HCT116 (cell line): ENCODE data around the gene UBR2. TPM values are rescaled to one million over a fixed set of nuclear protein-coding genes. Genes with fewer than 3 reads are reported as not detected.
"Not testable (repeated sequence)": the region's sequence is repeated elsewhere in the genome, so short reads cannot be mapped to it uniquely, and the experiment has no call there.

Experiments
- ATAC-seq: fragments of 200-7000 bp; cut with Tn5 transposase; 2 replicates; pipeline ENCODE4 v1.9.1; 2020; ENCODE audit warnings: mild to moderate bottlenecking, moderate library complexity
- BruUV-seq: library from RNA; stranded (reverse); fragments of 400-500 nt; replicated peaks from 2 replicates; lab custom pipeline; 2021; lab: Mats Ljungman, UMichigan
- CTCF ChIA-PET: fragments of 300-600 bp; sonication (Branson Sonifier 250); formaldehyde crosslinking; loops from one replicate; lab custom pipeline; 2021; ENCODE audit warnings: antibody characterized with exemption; lab: Charles Lee
- POLR2A ChIA-PET: fragments of 300-600, 350-600 bp; sonication (Branson Sonifier 250); formaldehyde crosslinking; loops from one replicate; lab custom pipeline; 2021; ENCODE audit warnings: antibody characterized with exemption; lab: Charles Lee
- RAD21 ChIA-PET, 2 experiments: fragments of 300-600 bp; sonication (Branson Sonifier 250); formaldehyde crosslinking; loops; one replicate each; lab custom pipeline; 2023; ENCODE audit warnings: low total read pairs in 2 of 2; ENCODE audit not compliant: uncharacterized antibody in 2 of 2, unreplicated experiment in 2 of 2, low non-redundant PET in 1 of 2; lab: Charles Lee
- DNase-seq: peaks from one replicate; pipeline ENCODE4 v3.0.0-alpha.2; 2010; ENCODE audit warnings: low read depth, low spot score
- H2AFZ ChIP-seq: fragments of 200-600 bp; shearing (Covaris generic), sonication (generic); 2 replicates; pipeline ENCODE4 v1.6.1; 2017; ENCODE audit warnings: low read depth, mixed run types, mixed read lengths, antibody characterized with exemption, low read length; ENCODE audit not compliant: poor library complexity, severe bottlenecking
- H3K27ac ChIP-seq: 2 replicates; pipeline ENCODE4 v1.5.1; 2012; ENCODE audit warnings: low read depth, low read length
- H3K27me3 ChIP-seq: fragments of 200-600 bp; sonication (generic); 2 replicates; pipeline ENCODE4 v1.6.1; 2016; ENCODE audit warnings: mixed run types, low read length, mixed read lengths; ENCODE audit not compliant: insufficient read depth
- H3K36me3 ChIP-seq, 2 experiments: fragments of 200-500 bp in 1 of 2; fragments of 200-600 bp in 1 of 2; sonication (Bioruptor generic) in 1 of 2; sonication (generic) in 1 of 2; 2 replicates each; pipeline versions ENCODE4 v1.5.1 to v1.6.1; 2014 to 2016; ENCODE audit warnings: low read length in 2 of 2, inconsistent platforms in 1 of 2, mixed read lengths in 1 of 2, mixed run types in 1 of 2; ENCODE audit not compliant: insufficient read depth in 2 of 2, control insufficient read depth in 1 of 2
- H3K4me1 ChIP-seq, 2 experiments: fragments of 200-600 bp in 1 of 2; sonication (generic) in 1 of 2; 2 replicates each; pipeline versions ENCODE4 v1.5.1 to v1.6.1; 2012 to 2017; ENCODE audit warnings: low read length in 2 of 2, inconsistent platforms in 1 of 2, mild to moderate bottlenecking in 1 of 2, mixed read lengths in 1 of 2, mixed run types in 1 of 2, moderate library complexity in 1 of 2; ENCODE audit not compliant: insufficient read depth in 2 of 2, control insufficient read depth in 1 of 2
- H3K4me2 ChIP-seq: fragments of 200-600 bp; sonication (generic); 2 replicates; pipeline ENCODE4 v1.6.1; 2017; ENCODE audit warnings: mixed run types, low read length, mixed read lengths
- H3K4me3 ChIP-seq, 2 experiments: fragments of 200-600 bp in 1 of 2; sonication (generic) in 1 of 2; replicated peaks in 1 of 2; 2 replicates each; pipeline ENCODE4 v1.5.1; 2011 to 2016; ENCODE audit warnings: low read length in 2 of 2, control low read depth in 1 of 2, low read depth in 1 of 2, mild to moderate bottlenecking in 1 of 2, mixed read lengths in 1 of 2, mixed run types in 1 of 2
- H3K79me2 ChIP-seq: fragments of 200-600 bp; sonication (generic); 2 replicates; pipeline ENCODE4 v1.6.1; 2017; ENCODE audit warnings: mild to moderate bottlenecking, mixed run types, low read length, moderate library complexity, mixed read lengths; ENCODE audit not compliant: insufficient read depth
- H3K9ac ChIP-seq: fragments of 200-600 bp; sonication (generic); 2 replicates; pipeline ENCODE4 v1.6.1; 2016; ENCODE audit warnings: low read length, mixed read lengths
- H3K9me2 ChIP-seq: fragments of 200-600 bp; sonication (generic), shearing (Covaris generic); 2 replicates; pipeline ENCODE4 v1.6.1; 2017; ENCODE audit warnings: mixed run types, mild to moderate bottlenecking, moderate library complexity; ENCODE audit not compliant: insufficient read depth
- H3K9me3 ChIP-seq, 2 experiments: fragments of 200-500 bp in 1 of 2; fragments of 200-600 bp in 1 of 2; sonication (Bioruptor generic) in 1 of 2; sonication (generic) in 1 of 2; 2 replicates each; pipeline ENCODE4 v1.6.1; 2014 to 2017; ENCODE audit warnings: low read length in 2 of 2, mixed read lengths in 2 of 2, inconsistent platforms in 1 of 2, low read depth in 1 of 2, mild to moderate bottlenecking in 1 of 2, mixed run types in 1 of 2, moderate library complexity in 1 of 2; ENCODE audit not compliant: control insufficient read depth in 1 of 2, insufficient read depth in 1 of 2
- H4K20me1 ChIP-seq: fragments of 200-600 bp; sonication (generic), shearing (Covaris generic); 2 replicates; pipeline ENCODE4 v1.6.1; 2017; ENCODE audit warnings: mixed run types, mild to moderate bottlenecking, moderate library complexity; ENCODE audit not compliant: insufficient read depth
- CBX3 ChIP-seq: IDR thresholded peaks from 2 replicates; pipeline ENCODE4 v1.6.1; 2012; ENCODE audit warnings: low read depth
- CEBPB ChIP-seq: IDR thresholded peaks from 2 replicates; pipeline ENCODE4 v1.6.1; 2012; ENCODE audit warnings: low read depth
- EZH2 ChIP-seq: fragments of 200-600 bp; sonication (generic); IDR thresholded peaks from 2 replicates; pipeline ENCODE4 v1.6.1; 2017; ENCODE audit warnings: antibody characterized with exemption, mixed run types
- EZH2phosphoT487 ChIP-seq: fragments of 200-600 bp; IDR thresholded peaks from 2 replicates; pipeline ENCODE4 v1.6.1; 2018; ENCODE audit warnings: antibody characterized with exemption, borderline replicate concordance
- FOSL1 ChIP-seq: IDR thresholded peaks from 2 replicates; pipeline ENCODE4 v1.6.1; 2012; ENCODE audit warnings: low read depth
- JUND ChIP-seq: IDR thresholded peaks from 2 replicates; pipeline ENCODE4 v1.6.1; 2012
- MAX ChIP-seq: IDR thresholded peaks from 2 replicates; pipeline ENCODE4 v1.6.1; 2012
- POLR2AphosphoS5 ChIP-seq: IDR thresholded peaks from 2 replicates; pipeline ENCODE4 v1.6.1; 2011; ENCODE audit warnings: mild to moderate bottlenecking, low read depth, low read length, moderate library complexity
- RAD21 ChIP-seq: IDR thresholded peaks from 2 replicates; pipeline ENCODE4 v1.6.1; 2012; ENCODE audit warnings: low read depth, mild to moderate bottlenecking
- SP1 ChIP-seq: IDR thresholded peaks from 2 replicates; pipeline ENCODE4 v1.6.1; 2012; ENCODE audit warnings: low read depth
- TCF7L2 ChIP-seq: IDR thresholded peaks from 2 replicates; pipeline ENCODE4 v1.7.0; 2011; ENCODE audit warnings: borderline replicate concordance, inconsistent platforms; ENCODE audit not compliant: insufficient read depth, insufficient read length; ENCODE audit errors: extremely low read depth
- ZBTB33 ChIP-seq: IDR thresholded peaks from 2 replicates; pipeline ENCODE4 v1.6.1; 2011; ENCODE audit warnings: mild to moderate bottlenecking, low read length, moderate library complexity; ENCODE audit not compliant: insufficient replicate concordance; ENCODE audit errors: extremely low read depth
- ZNF274 ChIP-seq: fragments of 200-500 bp; sonication (Bioruptor generic); IDR thresholded peaks from 2 replicates; pipeline ENCODE4 v1.6.1; 2014; ENCODE audit warnings: mild to moderate bottlenecking, low read depth, low read length, inconsistent platforms
- intact Hi-C: fragments of 100-400 bp; cut with micrococcal nuclease; formaldehyde crosslinking; loops from 2 replicates; pipeline ENCODE4 v1.10.0; 2022
- total RNA-seq: library from RNA; stranded (reverse); gene quantifications from one replicate; pipeline ENCODE4 v1.2.1, GENCODE V29; 2021; ENCODE audit not compliant: unreplicated experiment

Gene UBR2
- total RNA-seq, 1 experiment from 2014 or later = 20.5 TPM

GRCh38 chr6:42702200-42702599, 138.4 kb downstream of the UBR2 start:
- Histone ChIP-seq H4K20me1 (no peaks in the 10 kb centered on the region), H3K27me3 (no peaks in the 10 kb centered on the region), H3K9me2 (no peaks in the 10 kb centered on the region), H3K9me3 (no peaks in the 10 kb centered on the region), H3K36me3 (no peaks in the 10 kb centered on the region), H3K4me1 (peaks cover 0 to 15% of the 10 kb centered on the region in 2 experiments; a peak in 2 of 4 replicates), H3K4me3 (no peak overlapping the region), H3K9ac (no peak overlapping the region), H3K79me2 (no peaks in the 10 kb centered on the region), H3K4me2 (peak overlapping the region; percentile 43), H2AFZ (no peak overlapping the region), H3K27ac (no peak overlapping the region)
- POLR2A ChIA-PET = no interaction called here
- CTCF ChIA-PET = no interaction called here
- intact Hi-C loops = no loop called here
- DNase-seq = peak; percentile 36
- ATAC-seq = peak; percentile 68
- BruUV-seq = no TSS peak
- RAD21 ChIA-PET = no interaction called here
- TF ChIP-seq ZBTB33 (no peak), TCF7L2 (no peak), RAD21 (0 out of 2 replicates have a peak, but pooled peaks have one; percentile 2), FOSL1 (peak; percentile 45; the same call in 1 of the 2 replicates), EZH2 (no peak), JUND (peak; percentile 20; the same call in 1 of the 2 replicates), POLR2AphosphoS5 (no peak), SP1 (no peak), CBX3 (no peak), EZH2phosphoT487 (no peak), ZNF274 (no peak), MAX (no peak), CEBPB (no peak)

DNA sequence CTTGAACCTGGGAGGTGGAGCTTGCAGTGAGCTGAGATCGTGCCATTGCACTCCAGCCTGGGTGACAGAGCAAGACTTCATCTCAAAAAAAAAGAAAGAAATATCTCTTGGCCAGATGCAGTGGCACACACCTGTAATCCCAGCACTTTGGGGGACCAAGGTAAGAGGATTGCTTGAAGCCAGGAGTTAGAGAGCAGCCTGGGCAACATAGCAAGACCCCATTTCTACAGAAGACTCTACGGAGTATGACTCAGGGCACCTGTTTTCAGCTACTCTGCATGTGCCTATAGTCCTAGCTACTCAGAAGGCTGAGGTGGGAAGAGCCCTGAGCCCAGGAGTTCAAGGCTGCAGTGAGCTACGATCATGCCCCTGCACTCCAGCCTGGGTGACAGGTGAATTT, 139.0 kb downstream of the UBR2 start:
- H2AFZ ChIP-seq, H3K4me2 ChIP-seq, POLR2A ChIA-PET: not testable (repeated sequence)

More for the DNA sequence above, 139.0 kb downstream of the UBR2 start:
- H3K79me2 ChIP-seq, DNase-seq, H4K20me1 ChIP-seq, CTCF ChIA-PET, H3K36me3 ChIP-seq, H3K9ac ChIP-seq, H3K9me2 ChIP-seq, H3K9me3 ChIP-seq, BruUV-seq, ATAC-seq, intact Hi-C loops, RAD21 ChIA-PET, H3K27ac ChIP-seq, H3K4me3 ChIP-seq, H3K27me3 ChIP-seq: not testable (repeated sequence)
- H3K4me1 ChIP-seq = peaks cover 0 to 15% of the 10 kb centered on the region in 2 experiments; a peak in 2 of 4 replicates
